GM20000 (cell line): ENCODE data around the gene ATG4C.
"Not testable (repeated sequence)": the region's sequence is repeated elsewhere in the genome, so short reads cannot be mapped to it uniquely, and the experiment has no call there.

ENCODE experiments used
- DNase-seq: peaks from one replicate; pipeline ENCODE4 v3.0.0; 2012; ENCODE audit warnings: low spot score
- CTCF ChIP-seq: IDR thresholded peaks from 2 replicates; pipeline ENCODE4 v1.5.1; 2012; ENCODE audit warnings: mild to moderate bottlenecking, control low read depth; ENCODE audit errors: extremely low read depth, missing control alignments

The ATG4C gene

GRCh38 chr1:62823556-62823955 lies 39.6 kb downstream of the ATG4C start:
- no peak for DNase-seq
- TF ChIP-seq CTCF = no peak

- no peak for DNase-seq
- TF ChIP-seq CTCF = no peak
Measured at GRCh38 chr1:62826901-62827300, 43.0 kb downstream of the ATG4C start.

GRCh38 chr1:62827786-62828185 lies 43.9 kb downstream of the ATG4C start:
- not testable (repeated sequence) for DNase-seq

GRCh38 chr1:62832276-62832675 lies 48.3 kb downstream of the ATG4C start:
- no peak for TF ChIP-seq CTCF
- DNase-seq = no peak

- no peak for DNase-seq
- no peak for TF ChIP-seq CTCF
Measured at GRCh38 chr1:62833529-62833928, 49.6 kb downstream of the ATG4C start.

- no peak for DNase-seq
- no peak for TF ChIP-seq CTCF
Measured at GRCh38 chr1:62834400-62834961, 50.5 kb downstream of the ATG4C start.

GRCh38 chr1:62836856-62837540 lies 53.1 kb downstream of the ATG4C start:
- no peak for DNase-seq
- TF ChIP-seq CTCF = no peak

- no peak for DNase-seq
- TF ChIP-seq CTCF = no peak
Measured at GRCh38 chr1:62840555-62840954, 56.6 kb downstream of the ATG4C start.
